HG02610 (cell line): ENCODE measurements around the gene KAZALD1.
"Not testable (repeated sequence)": the region's sequence is repeated elsewhere in the genome, so short reads cannot be mapped to it uniquely, and the experiment has no call there.

ENCODE experiments used
- ATAC-seq: cut with Tn5 transposase; IDR thresholded peaks from one replicate; pipeline ENCODE4 v1.9.1; 2021; ENCODE audit warnings: mild to moderate bottlenecking, moderate library complexity; ENCODE audit not compliant: unreplicated experiment

Gene KAZALD1

DNA sequence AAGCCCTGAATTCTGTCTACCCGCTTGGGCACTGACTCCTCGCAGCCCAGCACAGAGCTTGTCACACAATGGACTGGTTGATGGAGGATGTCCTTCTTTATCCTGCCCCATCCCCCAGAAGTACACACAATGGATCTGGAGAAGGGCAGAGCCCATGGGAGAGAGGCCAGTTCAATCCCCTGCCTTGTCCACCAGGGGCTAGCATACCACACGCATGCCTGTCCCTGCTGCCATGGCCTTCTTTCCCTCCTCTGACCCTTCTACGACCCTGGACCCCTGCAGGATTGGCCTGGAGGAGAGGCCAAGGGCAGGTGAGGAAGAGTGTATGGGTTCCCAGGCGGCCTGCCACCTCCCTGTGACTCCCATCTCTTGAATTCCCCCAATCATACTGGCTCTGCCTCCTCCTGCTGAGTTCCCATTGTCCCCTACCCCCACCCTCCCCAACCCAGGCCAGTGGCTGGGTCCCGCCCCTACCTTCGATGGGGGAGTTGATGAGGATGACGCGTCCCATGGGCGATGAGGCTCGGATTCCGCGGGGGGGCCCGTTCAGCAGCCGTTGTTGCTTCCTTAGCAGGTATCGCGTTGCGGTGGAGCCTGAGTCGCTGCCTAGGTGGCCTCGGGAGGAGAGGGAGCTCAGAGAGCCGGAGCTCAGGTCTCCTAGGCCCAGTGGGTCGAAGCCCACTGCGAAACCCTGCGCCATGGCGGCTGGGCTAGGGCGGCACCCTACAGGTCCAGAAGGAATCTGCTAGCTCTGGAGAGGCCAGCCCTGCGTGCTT lies 32.1 kb upstream of the KAZALD1 start:
- ATAC-seq, result no peak

DNA sequence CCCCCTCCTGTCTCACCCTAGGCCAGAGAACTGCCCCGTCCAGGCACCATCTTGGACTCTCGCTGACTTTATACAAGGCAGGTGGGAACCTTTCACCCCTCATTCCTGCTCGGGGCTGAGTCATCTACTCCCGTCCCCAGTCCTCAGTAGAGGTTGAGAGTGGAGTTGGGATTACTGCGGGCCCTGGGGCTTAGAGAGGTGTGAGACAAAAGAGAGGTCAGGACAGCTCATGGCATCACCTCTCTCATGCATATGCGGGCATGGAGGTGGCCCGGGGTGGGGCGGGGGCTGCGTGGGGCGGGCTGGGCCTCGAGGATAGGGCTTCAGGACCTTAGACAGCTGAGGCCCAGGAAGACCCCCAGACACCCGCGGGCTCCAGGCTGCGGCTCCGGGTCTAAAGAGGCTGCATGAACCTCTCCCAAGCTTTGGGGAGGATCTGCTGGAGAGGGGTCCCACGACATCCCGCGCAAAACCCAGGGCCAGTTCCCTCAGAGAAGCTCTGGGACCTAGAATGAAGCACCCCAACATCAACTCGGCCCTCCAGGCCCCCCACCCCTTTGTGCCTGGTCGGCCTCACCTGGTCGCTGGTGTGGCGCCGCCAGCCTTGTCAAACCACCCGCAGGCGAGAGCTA lies 31.2 kb upstream of the KAZALD1 start:
- ATAC-seq, result no peak

DNA sequence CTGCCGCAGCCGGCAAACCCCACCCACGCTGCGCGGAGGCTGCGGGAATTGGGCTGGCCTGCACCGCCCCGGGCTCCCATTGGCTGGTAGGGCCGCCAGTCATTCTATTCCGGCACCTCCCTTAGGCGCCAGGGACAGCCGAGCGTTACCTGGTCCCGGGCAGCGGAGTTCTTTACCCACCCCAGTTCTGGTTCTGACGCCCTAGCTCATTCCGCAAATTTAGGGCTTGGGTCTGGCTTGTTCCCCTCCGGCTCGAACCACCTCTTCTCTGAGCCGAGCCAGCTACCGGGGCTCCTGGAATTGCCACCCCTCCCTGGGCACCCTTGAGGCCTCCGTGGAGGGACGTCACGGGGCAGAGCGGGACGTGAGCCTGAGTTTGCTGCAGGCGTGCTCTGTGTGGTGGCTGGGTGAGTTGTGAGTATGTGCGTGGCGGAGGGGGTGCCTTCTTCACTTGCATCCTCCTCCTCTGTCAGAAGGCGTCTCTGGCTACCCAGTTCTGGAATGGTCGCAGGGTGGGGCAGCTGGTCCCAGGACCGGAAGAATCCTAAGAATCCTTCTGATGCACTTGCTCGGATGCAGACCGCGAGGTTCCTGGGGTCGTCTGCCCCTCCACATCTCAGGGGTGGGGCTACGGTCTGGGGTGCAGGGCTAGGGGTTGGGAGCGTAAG lies 30.5 kb upstream of the KAZALD1 start, which contains the start of the genes PDZD7 and SFXN3:
TSS of gene PDZD7 (minus strand) at position 2 of the 668 bp plus-strand sequence. CDS start 910 bp downstream, outside the sequence.
TSS of gene SFXN3 (plus strand) at position 107 of the 668 bp plus-strand sequence. CDS start 3,461 bp downstream, outside the sequence.
- peak; percentile 92 for ATAC-seq

DNA sequence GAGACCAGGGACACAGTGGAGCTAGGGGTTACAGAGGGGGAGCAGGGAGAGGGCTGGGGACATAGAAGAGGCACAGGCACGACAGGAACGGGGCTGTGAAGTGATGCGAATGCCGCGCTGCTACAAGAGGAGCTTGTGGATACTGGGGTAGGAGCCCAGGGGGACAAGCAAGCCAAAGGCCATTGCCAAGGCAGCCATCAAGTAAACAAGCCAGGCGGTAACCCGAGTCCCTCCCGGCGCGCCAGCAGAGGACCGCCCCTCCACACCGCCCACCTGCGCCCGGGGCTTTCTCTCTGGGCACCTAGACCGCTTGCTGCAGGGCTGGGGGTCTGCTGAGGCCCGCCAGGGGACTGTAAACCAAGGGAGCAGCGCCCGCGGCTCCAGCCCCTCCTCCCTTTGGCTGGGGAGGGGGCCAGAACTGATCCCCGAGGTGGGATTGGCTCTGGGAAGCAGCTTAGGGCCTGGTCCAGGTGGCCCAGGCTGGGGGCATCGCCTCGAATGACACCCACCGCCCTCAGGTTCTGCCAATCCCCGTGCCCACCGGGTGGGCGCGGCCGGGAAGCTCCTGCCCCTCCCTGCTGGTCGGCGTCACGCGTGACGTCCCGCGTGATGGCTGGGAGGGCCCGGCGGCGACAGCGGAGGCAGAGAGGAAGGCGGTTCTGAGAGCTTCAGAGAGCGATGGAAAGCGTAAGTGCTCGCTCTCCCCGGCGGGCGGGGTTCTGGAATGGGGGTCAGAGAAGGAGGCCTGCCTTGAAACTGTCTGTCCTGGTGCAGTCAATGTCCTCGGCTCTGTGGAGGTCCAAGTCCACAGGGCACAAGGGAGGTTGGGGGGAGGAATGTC lies 29.8 kb upstream of the KAZALD1 start:
- ATAC-seq, result peak; percentile 28

DNA sequence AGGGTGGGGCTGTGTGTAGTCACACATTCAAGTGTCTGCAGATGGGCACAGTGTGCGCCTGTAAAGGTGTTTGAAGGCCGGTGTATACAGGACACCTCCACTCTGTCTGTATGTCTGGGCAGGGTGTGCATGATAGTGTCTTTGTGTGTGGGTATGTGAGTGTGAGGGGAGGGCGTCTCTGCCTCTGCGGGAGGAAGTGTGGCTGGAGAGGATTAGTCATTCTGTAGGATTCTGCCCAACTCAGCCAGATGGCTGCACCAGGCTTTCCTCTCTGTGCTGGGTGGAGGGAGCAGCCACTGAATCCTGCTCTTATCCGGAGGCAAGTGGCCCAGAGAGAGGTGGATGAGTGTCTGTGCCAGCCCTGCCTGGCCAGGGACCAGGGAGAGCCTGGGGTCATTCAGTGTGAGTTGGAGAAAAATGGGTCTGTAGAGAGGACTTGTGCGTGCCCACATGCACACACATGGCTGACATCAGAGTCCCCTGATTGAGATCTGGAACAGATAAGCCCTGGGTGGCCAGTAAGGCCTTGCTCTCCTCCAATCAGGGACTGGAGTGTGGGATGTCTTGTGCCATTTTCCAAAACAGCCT lies 29.1 kb upstream of the KAZALD1 start:
- ATAC-seq, result peak; percentile 21

DNA sequence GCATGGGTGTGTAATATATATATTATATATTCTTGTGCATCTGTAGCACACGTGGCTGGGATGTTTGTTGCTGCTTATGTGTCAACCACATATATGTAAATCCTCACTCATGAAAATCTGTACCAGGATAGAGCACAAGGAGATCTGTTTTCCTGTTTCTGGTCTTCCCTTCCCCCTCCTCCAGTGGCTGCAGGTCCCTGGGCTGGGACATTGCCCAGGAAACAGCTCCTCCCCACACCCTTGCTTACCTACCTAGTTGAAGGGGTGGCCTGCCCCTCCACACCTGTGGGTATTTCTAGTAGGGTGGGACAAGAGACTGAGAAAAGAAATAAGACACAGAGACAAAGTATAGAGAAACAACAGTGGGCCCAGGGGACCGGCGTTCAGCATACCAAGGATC lies 28.5 kb upstream of the KAZALD1 start:
- no peak for ATAC-seq

DNA sequence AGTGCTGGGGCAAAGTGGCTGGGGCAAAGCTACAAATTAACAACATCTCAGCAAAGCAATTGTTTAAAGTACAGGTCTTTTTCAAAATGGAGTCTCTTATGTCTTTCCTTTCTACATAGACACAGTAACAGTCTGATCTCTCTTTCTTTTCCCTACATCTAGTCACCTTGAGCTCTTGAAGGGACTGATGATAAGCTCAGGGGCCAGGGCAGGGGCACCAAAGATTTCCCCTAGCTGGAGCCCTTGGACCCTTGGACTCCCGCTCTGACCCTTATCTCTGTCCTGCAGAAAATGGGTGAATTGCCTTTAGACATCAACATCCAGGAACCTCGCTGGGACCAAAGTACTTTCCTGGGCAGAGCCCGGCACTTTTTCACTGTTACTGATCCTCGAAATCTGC lies 27.4 kb upstream of the KAZALD1 start:
- not testable (repeated sequence) for ATAC-seq

DNA sequence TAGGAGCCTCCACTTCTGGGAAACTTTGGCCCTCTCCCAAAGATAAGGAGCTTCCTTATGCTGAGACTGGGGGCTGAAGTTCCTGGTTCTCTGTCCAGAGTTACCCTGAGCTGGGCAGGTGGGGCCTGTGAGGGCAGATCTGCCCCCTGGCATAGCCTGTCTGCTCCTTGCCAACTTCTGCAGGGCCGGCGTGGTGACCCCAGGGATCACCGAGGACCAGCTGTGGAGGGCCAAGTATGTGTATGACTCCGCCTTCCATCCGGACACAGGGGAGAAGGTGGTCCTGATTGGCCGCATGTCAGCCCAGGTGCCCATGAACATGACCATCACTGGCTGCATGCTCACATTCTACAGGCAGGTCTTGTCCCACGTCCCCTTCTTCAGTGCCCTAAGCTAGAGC lies 26.5 kb upstream of the KAZALD1 start:
- ATAC-seq, result no peak

DNA sequence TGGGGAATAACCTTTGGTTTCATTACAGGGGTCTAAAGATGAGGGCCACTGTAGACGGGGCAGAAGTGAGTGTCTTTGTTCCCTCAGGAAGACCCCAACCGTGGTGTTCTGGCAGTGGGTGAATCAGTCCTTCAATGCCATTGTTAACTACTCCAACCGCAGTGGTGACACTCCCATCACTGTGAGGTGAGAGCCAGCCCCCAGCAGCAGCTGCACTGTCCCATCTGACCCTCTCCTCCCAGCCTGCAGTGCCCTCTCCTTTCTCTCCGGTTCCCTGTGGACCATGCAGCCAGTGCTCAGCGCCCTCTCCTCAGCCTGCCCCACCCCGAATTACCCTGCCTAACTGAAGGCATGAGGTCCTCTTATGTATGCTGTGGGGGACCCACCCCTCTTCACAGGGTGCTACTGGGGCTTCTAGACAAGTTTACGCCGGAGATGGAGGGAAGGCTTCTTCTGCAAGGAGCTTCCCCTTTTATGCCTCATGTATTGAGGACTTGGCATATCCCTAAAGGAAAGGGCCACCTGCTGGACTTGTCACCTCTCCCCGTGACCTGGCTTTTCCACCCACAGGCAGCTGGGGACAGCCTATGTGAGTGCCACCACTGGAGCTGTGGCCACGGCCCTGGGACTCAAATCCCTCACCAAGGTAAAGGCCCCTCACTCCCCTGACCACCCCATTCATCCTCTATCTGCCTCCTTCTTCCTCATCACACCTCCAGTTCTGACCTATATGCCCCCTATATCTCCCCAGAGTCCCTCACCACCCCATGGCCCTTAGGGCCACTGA lies 25.7 kb upstream of the KAZALD1 start:
- ATAC-seq, result no peak

DNA sequence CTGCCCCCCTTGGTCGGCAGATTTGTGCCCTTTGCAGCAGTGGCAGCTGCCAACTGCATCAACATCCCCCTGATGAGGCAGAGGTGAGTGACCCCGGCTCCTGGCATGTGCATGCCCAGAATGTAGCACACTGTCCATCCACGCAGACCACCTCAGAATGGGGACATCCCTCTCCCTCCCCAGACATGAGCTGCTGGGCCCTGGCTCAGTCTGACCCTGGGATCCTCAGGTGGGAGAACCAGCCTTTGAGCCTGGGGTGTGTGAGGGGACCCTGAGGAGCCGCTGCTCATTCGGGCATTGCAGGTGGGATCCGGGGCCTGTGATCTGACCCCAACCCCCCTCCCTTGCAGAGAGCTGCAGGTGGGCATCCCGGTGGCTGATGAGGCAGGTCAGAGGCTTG lies 25.1 kb upstream of the KAZALD1 start:
- no peak for ATAC-seq

DNA sequence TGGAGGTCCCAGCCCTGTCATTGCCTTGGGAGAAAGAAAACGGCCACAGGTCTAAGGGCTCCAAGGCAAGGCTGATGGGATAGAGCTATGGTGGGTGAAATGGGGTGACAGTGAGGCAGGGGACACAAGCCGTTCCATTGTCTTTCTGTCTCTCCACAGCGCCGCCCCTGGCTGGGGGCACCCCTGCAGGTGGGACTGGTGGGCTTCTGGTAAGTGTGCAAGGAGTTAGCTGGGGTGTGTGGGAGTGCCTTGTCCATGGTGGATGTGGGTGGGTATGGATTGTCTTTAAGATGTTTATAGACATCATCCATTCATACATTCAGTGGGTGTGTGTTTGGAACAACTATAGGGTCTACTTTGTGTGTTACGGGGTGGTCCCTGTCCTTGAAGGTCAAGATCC lies 23.3 kb upstream of the KAZALD1 start:
- no peak for ATAC-seq

DNA sequence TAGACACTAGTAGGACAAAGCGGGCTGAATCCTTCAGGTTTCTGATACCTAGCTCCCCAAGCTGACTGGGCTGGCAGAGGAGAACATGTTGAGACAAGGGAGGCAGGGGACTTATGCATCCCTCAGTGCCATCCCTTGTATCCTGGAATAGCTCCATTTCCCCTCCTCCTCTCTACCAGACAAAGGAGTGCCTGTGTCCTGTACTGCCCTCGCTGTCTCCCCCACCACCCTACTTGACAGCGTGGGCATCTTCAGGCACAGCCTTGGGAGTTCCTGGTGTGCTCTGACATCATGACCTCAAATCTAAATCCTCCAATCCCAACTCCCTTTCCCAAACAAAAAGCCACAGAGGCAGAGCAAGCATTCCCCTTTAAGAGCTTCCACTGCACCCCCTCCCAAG lies 21.7 kb upstream of the KAZALD1 start:
- ATAC-seq, result no peak

DNA sequence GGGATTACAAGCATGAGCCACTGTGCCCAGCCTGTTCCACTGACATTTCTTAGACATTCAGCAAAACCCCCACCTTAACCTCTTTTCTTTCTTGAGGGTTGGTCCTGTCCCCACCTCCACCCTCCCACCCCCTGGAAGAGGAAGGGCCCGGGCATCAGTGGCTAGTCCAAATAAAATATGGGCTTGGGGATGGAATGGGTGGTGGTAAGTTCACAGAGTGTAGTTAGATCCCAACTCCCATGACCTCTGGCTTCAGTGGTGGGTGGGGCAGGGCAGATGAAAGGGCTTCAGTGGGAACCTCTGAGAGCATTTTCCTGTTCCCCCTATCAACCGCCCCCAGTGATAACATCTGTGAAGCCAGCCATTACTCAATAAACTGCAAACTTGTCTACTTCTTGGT lies 20.9 kb upstream of the KAZALD1 start:
- no peak for ATAC-seq

DNA sequence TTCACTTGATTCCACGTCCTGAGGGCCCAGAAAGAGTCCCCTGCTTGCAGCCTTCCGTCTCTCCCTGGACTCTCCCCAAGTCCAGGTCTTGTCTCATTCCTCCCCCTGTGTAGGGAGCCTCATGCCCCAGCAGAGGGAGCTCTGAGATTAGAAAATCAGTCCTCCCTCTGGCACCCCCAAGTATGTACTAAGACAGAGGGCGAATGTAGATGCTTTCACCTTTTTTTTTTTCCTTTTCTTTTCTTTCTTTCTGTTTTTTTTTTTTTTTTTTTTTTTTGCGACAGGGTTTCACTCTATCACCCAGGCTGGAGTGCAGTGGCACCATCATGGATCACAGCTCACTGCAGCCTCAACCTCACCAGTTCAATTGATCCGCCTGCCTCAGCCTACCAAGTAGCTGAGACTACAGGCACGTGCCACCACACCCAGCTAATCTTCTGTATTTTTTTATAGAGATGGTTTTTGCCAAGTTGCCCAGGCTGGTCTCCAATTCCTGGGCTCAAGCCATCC lies 20.5 kb upstream of the KAZALD1 start:
- ATAC-seq, result peak; percentile 71

DNA sequence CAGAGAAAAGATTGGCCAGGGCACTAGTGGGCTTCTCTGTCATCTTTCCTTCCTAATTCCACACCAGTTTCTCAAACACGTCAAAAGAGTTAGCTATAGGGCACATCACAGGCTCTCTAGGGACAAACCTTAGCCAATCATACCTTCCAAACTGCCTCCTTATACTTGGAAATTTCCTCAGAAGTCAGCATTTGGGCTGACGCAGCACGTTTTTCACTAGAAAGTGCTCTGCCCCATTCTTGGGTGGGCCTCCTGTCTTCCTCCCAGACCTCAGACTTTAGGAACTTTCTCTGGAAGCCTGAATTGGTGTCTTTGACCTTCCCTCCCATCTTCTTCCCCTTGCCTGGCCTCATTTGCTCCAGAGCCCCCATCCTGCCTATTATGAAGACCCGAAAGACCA lies 19.7 kb upstream of the KAZALD1 start:
- no peak for ATAC-seq

DNA sequence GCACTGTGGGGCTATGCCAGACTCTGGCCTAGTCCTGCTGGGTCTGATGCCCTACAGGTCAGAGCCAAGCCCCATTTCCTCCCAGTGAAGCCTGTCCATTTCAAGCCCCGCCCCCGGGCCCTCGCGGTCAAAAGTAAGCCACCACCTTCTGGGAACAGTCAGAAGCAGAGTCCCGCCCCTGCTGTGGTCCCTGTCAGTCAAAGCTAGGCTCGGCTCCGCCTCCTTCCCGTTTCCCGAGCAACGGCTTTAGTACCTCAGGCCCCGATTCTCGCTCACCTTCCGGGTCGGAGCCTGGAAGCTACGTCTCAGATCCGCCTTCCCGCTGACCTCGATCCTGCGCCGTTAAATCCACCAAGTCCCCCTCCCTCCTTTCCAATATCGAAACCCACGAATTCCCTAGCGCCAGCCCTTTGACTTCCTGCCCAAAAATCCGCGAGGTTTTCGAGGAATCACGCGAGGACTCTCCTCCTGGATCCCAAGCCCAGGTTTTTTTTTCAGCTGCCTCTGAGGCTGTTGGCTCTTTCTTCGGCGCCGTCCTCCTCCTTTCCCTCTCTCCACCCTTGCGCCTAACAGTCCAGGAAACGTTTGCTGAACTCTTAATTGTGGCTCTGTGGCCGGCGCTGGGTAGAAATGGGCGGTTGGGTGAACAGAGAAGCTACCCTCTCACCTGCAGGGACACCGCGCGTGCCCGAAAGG lies 19.0 kb upstream of the KAZALD1 start:
- ATAC-seq, result peak; percentile 94

DNA sequence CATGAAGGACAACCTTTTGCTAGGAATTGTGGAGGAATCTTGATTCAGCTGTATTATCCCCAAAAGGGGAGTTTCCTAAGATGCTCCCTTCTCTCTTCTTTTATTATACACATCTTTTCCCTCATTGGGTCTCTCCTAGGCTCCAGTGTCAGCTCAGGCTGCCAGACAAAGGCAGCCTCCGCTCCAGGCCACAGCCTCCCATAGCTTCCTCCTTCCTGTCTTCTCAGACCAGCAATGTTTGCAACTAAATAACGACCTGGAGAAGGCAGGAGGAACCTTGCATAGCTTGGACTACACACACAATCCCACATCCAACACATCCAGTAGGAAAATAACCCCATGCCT lies 18.5 kb upstream of the KAZALD1 start:
- ATAC-seq, result no peak

DNA sequence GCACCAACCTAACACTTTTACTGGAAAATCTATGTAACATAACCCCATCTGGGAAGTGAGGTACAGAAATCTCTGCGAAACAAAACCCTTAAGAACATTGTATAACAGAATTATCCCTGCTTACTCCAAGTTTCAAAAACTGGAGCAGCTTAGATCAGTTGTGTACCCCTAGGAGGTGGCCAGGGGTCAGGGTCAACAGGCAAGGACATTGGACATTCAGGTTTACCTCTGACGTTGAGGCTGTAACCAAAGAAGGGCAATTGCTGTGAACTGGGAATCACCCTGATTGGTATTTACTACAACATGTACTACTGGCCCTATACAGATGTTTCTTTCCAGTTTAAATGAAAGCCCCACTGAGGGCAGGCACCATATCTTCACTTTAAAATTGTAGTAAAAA lies 17.7 kb upstream of the KAZALD1 start:
- no peak for ATAC-seq
